Neutrophil (primary cell): ENCODE data around the gene ANKDD1A.

ENCODE experiments used
- H3K27ac ChIP-seq: fragments of 200-600 bp; sonication (generic); 2 replicates; pipeline ENCODE4 v1.5.1; 2016; ENCODE audit warnings: mild to moderate bottlenecking, moderate library complexity
- H3K27me3 ChIP-seq: fragments of 200-600 bp; sonication (generic); 2 replicates; pipeline ENCODE4 v1.6.0; 2016; ENCODE audit warnings: mild to moderate bottlenecking
- H3K36me3 ChIP-seq: fragments of 200-600 bp; sonication (generic); 2 replicates; pipeline ENCODE4 v1.5.1; 2017
- H3K4me1 ChIP-seq, 2 experiments: fragments of 200-600 bp in 1 of 2; sonication (generic) in 1 of 2; 1 replicate in 1 of 2; 2 replicates in 1 of 2; pipeline versions ENCODE4 v1.5.1 to v1.6.1; 2013 to 2016; ENCODE audit warnings: low read depth in 1 of 2, low read length in 1 of 2, mild to moderate bottlenecking in 1 of 2, moderate library complexity in 1 of 2; ENCODE audit not compliant: control insufficient read depth in 1 of 2, insufficient read depth in 1 of 2
- H3K4me3 ChIP-seq, 2 experiments: fragments of 200-600 bp in 1 of 2; sonication (generic) in 1 of 2; 1 replicate in 1 of 2; 2 replicates in 1 of 2; pipeline ENCODE4 v1.5.1; 2013 to 2016; ENCODE audit warnings: low read depth in 1 of 2, low read length in 1 of 2, mild to moderate bottlenecking in 1 of 2, moderate library complexity in 1 of 2
- H3K9me3 ChIP-seq: fragments of 200-600 bp; sonication (generic); 2 replicates; pipeline ENCODE4 v1.5.1; 2016
- TF ChIP-seq, protein P1 (sequence below): fragments of 200-600 bp; sonication (generic); IDR thresholded peaks from 2 replicates; pipeline ENCODE4 v1.5.1; 2016; ENCODE audit warnings: antibody characterized with exemption

Gene ANKDD1A

DNA sequence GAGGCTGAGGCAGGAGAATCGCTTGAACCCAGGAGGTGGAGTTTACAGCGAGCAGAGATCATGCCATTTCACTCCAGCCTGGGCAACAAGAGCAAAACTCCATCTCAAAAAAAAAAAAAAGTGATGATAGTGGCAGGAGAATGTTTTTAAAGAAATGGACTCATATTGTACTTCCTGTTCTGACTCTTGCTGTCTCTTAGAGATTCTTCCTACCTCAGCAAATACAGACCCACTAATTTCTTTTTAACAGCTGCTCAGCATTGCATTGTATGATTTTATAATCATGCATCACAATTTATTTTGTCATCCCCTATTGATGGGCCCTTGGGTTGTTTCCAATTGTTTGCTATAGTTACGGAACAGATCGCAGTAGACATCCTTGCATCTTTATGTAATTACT is 8.8 kb upstream of the ANKDD1A start:
- no peaks in the 10 kb centered on the region for H3K9me3 ChIP-seq
- peak overlapping the region; percentile 52 for H3K27ac ChIP-seq
- peaks cover 24 to 32% of the 10 kb centered on the region in 2 experiments for H3K4me1 ChIP-seq
- TF ChIP-seq, protein P1, sequence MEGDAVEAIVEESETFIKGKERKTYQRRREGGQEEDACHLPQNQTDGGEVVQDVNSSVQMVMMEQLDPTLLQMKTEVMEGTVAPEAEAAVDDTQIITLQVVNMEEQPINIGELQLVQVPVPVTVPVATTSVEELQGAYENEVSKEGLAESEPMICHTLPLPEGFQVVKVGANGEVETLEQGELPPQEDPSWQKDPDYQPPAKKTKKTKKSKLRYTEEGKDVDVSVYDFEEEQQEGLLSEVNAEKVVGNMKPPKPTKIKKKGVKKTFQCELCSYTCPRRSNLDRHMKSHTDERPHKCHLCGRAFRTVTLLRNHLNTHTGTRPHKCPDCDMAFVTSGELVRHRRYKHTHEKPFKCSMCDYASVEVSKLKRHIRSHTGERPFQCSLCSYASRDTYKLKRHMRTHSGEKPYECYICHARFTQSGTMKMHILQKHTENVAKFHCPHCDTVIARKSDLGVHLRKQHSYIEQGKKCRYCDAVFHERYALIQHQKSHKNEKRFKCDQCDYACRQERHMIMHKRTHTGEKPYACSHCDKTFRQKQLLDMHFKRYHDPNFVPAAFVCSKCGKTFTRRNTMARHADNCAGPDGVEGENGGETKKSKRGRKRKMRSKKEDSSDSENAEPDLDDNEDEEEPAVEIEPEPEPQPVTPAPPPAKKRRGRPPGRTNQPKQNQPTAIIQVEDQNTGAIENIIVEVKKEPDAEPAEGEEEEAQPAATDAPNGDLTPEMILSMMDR: no peak
- no peak overlapping the region for H3K4me3 ChIP-seq
- no peaks in the 10 kb centered on the region for H3K36me3 ChIP-seq
- peaks cover under 1% of the 10 kb centered on the region for H3K27me3 ChIP-seq

DNA sequence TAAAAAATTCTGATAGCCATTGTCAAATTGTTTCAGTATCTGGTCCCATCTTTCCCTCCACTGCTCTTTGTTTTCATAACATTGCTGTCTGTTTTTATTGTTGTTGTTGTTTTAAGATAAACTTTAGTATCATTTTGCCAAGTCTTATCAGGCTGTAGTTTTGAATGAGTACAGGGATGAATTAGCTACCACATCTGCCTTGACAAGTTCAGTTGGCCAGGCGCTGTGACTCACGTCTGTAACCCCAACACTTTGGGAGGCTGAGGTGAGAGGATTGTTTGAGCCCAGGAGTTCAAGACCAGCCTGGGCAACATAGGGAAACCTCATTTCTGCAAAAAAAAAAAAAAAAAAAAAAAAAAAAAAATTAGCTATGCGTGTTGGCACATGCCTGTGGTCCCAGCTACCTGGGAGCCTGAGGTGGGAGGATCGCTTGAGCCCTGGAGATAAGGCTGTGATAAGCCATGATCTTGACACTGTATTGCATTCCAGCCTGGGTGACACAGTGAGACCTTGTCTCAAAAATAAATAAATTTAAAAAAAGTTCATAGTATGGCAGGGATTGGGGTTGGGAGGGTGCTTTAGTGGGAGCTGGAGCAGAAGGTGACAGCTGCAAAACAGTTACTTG is 8.3 kb upstream of the ANKDD1A start:
- Histone ChIP-seq H3K27ac (no peak overlapping the region), H3K27me3 (peaks cover 7% of the 10 kb centered on the region), H3K9me3 (no peaks in the 10 kb centered on the region), H3K36me3 (no peaks in the 10 kb centered on the region), H3K4me1 (peaks cover 24 to 28% of the 10 kb centered on the region in 2 experiments), H3K4me3 (no peak overlapping the region)
- TF ChIP-seq, protein P1: no peak

DNA sequence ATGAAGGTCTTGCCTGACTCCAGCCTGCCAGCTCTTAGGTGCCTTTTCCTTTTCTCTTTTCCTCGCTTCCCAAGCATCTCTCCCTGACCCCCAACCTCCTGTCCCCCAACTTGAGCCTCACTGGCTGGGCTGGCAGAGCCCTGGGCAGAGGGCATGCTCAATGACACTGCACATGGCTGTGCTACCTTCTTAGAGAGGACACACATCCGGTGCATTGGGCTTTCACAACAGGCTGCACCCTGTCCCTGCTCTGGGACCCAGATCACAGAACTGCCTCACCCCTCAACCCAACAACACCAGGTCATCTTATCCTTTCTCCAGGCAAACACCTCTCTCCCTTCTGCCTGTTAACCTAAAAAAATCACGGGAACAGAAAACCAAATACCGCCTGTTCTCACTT is 7.5 kb upstream of the ANKDD1A start:
- no peaks in the 10 kb centered on the region for H3K36me3 ChIP-seq
- H3K27ac ChIP-seq: peak overlapping the region; percentile 37
- H3K4me3 ChIP-seq: no peak overlapping the region
- H3K27me3 ChIP-seq: peaks cover 14% of the 10 kb centered on the region
- TF ChIP-seq, protein P1: no peak
- H3K4me1 ChIP-seq: peaks cover 24 to 28% of the 10 kb centered on the region in 2 experiments
- H3K9me3 ChIP-seq: no peaks in the 10 kb centered on the region

DNA sequence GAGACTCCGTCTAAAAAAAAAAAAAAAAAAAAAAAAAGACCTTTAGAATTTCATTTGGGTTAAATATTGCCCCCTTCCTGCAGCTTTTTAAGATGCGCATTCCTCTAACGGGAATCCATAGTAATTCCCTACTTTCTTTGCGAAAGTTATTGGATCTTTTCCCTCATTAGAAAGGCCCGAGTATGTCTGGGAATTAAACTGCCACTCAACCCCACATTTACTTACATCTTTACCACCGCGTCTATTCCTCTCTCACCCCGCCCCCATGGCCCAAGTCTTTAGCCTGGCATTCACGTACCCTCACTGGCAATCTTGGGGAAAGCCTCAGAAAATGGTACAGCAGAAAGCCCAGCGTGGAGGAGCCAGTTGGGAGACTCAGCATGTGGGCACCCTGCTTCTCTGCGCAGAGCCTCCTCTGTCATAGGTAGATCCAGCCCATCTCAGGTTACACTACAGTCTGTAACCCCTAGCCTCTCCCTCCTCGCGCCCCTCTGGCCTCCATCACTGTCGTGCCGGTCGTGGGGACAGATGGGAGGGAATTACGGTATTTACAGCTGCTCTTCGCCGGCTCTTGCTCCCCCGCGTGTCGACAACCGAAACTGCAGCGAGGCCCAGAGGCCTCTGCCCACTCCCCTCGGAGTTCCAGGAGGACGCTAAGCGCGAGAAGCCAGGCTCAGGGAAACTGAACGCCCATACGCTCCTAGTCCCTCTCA is 6.4 kb upstream of the ANKDD1A start:
- H3K4me3 ChIP-seq: peak overlapping the region; percentile 2 to 36
- no peak overlapping the region for H3K27ac ChIP-seq
- peaks cover 24 to 28% of the 10 kb centered on the region in 2 experiments for H3K4me1 ChIP-seq
- H3K9me3 ChIP-seq: no peaks in the 10 kb centered on the region
- TF ChIP-seq, protein P1: peak; percentile 93
- H3K27me3 ChIP-seq: peaks cover 25% of the 10 kb centered on the region
- no peaks in the 10 kb centered on the region for H3K36me3 ChIP-seq

DNA sequence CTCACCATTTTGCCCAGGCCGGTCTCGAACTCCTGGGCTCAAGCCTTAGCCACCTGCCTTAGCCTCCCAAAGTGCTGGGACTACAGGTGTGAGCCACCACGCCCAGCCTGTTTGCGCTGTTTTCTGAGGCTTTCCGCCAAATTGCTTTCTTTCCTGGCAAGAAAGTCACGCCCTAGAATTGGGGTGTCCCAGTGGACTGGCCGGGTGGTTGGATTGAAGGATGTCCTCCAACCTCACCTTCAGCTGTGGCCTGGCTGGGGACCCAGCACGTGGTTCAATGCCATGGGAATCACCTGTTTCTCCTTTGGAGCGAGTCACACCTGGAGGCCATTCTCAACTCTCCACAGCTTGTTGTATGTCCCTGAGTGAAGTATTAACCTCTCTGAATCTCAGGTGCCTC is 5.8 kb upstream of the ANKDD1A start:
- H3K36me3 ChIP-seq: no peaks in the 10 kb centered on the region
- H3K4me1 ChIP-seq: peaks cover 24 to 28% of the 10 kb centered on the region in 2 experiments
- no peak overlapping the region for H3K27ac ChIP-seq
- no peak overlapping the region for H3K4me3 ChIP-seq
- no peaks in the 10 kb centered on the region for H3K9me3 ChIP-seq
- TF ChIP-seq, protein P1: no peak
- H3K27me3 ChIP-seq: peaks cover 32% of the 10 kb centered on the region
